Measurements from ENCODE around the gene GPR55.

GRCh38 chr2:230862292-230862691, 62.8 kb downstream of the GPR55 start:
- TF ChIP-seq CTCF (IDR thresholded peaks at IDR 0.05; ENCODE audit: low read length) = no peak
- no peak for TF ChIP-seq EZH2 (IDR thresholded peaks at IDR 0.05; ENCODE audit: borderline replicate concordance, low read length)
